Measurements from ENCODE around the gene PLXNA4.

GRCh38 chr7:132393789-132394261 lies 182.4 kb downstream of the PLXNA4 start:
- no peak for TF ChIP-seq EZH2 (IDR thresholded peaks at IDR 0.05; ENCODE audit: borderline replicate concordance, insufficient read depth, low read depth, low read length, poor library complexity, severe bottlenecking)
- no peak for TF ChIP-seq CTCF (IDR thresholded peaks at IDR 0.05)

All from B cell (primary cell).